NB4 (cell line): ENCODE measurements around the gene HAGHL.

Experiments used
- MYC ChIP-seq: IDR thresholded peaks from 2 replicates; pipeline ENCODE4 v1.6.1; 2011; ENCODE audit warnings: low read depth, low read length
- POLR2A ChIP-seq: IDR thresholded peaks from 2 replicates; pipeline ENCODE4 v1.6.1; 2011; ENCODE audit warnings: mild to moderate bottlenecking; ENCODE audit not compliant: insufficient read length; ENCODE audit errors: extremely low read depth
- TF ChIP-seq, protein P1 (sequence below): IDR thresholded peaks from one replicate; pipeline ENCODE4 v1.5.1; 2012; ENCODE audit warnings: low read depth, low read length

DNA sequence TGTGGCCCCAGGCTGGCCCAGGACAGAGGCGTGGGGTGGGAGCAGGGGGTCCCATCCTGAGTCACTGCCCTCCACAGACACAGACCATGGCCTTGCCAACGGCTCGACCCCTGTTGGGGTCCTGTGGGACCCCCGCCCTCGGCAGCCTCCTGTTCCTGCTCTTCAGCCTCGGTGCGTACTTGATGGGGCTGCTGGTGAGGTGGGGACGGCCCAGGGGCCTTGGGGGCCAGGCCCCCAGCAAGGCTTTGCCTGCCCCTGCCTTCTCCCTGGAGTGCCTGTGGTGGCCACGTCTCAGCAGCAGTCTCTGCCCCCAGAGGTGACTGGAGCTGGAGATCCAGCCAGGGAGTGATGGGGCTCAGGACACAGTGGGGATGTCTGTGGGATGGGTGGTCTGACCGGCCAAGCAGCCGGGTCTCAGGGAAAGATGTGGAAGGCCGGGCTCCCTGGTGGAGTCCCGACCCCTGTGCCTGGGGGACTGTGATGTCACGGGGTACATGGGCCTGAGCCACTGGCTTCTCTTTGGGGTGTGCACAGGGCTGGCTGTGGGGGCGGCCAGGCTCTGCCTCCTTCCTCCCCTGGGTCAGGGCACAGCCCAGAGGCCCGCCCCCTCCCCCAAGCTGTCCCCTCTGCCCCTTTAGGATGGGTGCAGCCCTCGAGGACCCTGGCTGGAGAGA, 35.8 kb downstream of the HAGHL start:
- TF ChIP-seq, protein P1, sequence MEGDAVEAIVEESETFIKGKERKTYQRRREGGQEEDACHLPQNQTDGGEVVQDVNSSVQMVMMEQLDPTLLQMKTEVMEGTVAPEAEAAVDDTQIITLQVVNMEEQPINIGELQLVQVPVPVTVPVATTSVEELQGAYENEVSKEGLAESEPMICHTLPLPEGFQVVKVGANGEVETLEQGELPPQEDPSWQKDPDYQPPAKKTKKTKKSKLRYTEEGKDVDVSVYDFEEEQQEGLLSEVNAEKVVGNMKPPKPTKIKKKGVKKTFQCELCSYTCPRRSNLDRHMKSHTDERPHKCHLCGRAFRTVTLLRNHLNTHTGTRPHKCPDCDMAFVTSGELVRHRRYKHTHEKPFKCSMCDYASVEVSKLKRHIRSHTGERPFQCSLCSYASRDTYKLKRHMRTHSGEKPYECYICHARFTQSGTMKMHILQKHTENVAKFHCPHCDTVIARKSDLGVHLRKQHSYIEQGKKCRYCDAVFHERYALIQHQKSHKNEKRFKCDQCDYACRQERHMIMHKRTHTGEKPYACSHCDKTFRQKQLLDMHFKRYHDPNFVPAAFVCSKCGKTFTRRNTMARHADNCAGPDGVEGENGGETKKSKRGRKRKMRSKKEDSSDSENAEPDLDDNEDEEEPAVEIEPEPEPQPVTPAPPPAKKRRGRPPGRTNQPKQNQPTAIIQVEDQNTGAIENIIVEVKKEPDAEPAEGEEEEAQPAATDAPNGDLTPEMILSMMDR, result no peak
- no peak for TF ChIP-seq POLR2A
- no peak for TF ChIP-seq MYC
